ENCODE measurements around the gene DYNC1I1.

DNA sequence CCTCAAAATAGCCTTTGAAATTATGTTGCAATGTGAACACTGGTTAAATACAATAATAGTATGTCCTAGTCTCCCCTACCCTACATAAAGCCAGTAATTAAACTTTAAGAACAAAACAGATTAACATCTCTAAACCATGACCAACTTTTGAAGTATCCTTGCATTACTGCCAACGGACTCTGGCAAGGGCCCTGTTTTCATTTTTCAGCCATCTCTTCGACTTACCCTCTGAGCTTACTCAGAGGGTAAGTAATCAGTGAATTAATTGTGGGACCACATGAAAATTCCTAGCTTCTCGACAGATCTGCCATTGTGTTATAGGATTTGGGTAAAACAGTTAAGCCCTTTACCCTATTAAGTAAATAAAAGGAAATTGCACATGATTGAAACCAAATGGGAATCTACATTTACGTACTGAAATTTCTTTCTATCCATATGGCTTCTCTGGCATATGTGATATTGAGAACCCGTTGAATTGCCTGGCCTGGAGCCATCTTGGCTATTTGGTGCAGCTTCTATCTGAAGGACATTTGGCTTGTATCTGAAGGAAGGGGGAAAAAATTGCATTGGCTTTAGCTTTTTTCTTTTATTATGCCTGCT, 39.6 kb downstream of the DYNC1I1 start:
- no peak for TF ChIP-seq POLR2AphosphoS5 (IDR thresholded peaks at IDR 0.05; ENCODE audit: low read depth)
- TF ChIP-seq, protein P1, sequence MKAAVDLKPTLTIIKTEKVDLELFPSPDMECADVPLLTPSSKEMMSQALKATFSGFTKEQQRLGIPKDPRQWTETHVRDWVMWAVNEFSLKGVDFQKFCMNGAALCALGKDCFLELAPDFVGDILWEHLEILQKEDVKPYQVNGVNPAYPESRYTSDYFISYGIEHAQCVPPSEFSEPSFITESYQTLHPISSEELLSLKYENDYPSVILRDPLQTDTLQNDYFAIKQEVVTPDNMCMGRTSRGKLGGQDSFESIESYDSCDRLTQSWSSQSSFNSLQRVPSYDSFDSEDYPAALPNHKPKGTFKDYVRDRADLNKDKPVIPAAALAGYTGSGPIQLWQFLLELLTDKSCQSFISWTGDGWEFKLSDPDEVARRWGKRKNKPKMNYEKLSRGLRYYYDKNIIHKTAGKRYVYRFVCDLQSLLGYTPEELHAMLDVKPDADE (IDR thresholded peaks at IDR 0.05) = no peak

All from GM23338 (cell line).